Ascending aorta (tissue), 2 donors: ENCODE measurements around the gene SRRM4. TPM values are rescaled to one million over a fixed set of nuclear protein-coding genes. Genes with fewer than 3 reads are reported as not detected.

Experiments
- DNase-seq, 2 donors: peaks; one replicate each; pipeline ENCODE4 v3.0.0-alpha.2; 2019; ENCODE audit warnings: low spot score in 2 of 2
- H3K27ac ChIP-seq, 2 donors: fragments of 200-600 bp; sonication (generic); one replicate each; pipeline ENCODE4 v1.5.1; 2016 to 2017; ENCODE audit warnings: mild to moderate bottlenecking in 1 of 2
- H3K27me3 ChIP-seq: fragments of 200-600 bp; sonication (generic); one replicate; pipeline ENCODE4 v1.5.1; 2017
- H3K36me3 ChIP-seq, 2 donors: fragments of 200-600 bp; sonication (generic); one replicate each; pipeline ENCODE4 v1.5.1; 2016
- H3K4me1 ChIP-seq, 2 donors: fragments of 200-600 bp; sonication (generic); one replicate each; pipeline ENCODE4 v1.5.1; 2016 to 2017; ENCODE audit warnings: mild to moderate bottlenecking in 1 of 2
- H3K4me3 ChIP-seq, 2 donors: fragments of 200-600 bp; sonication (generic); one replicate each; pipeline ENCODE4 v1.5.1; 2016 to 2017; ENCODE audit warnings: mild to moderate bottlenecking in 1 of 2
- H3K9me3 ChIP-seq, 2 donors: fragments of 200-600 bp; sonication (generic); one replicate each; pipeline ENCODE4 v1.5.1; 2016
- intact Hi-C: fragments of 100-400 bp; cut with DNase I; formaldehyde crosslinking; loops from one replicate; pipeline ENCODE4 v1.15.1; 2023
- total RNA-seq: library from RNA; depleted of rRNA; stranded (reverse); fragments of >200 nt; gene quantifications from one replicate; pipeline ENCODE4 v1.1.0, GENCODE V29; 2016
- TF ChIP-seq, protein P1 (sequence below), 3 experiments: fragments of 200-600 bp in 2 of 3; fragments of 450-650 bp in 1 of 3; sonication (generic) in 2 of 3; IDR thresholded peaks; one replicate each; pipeline ENCODE4 v1.5.1; 2016 to 2019; ENCODE audit warnings: antibody characterized with exemption in 3 of 3, mild to moderate bottlenecking in 1 of 3, moderate library complexity in 1 of 3

Gene SRRM4
- total RNA-seq, 1 donor from 2014 or later, result not detected

DNA sequence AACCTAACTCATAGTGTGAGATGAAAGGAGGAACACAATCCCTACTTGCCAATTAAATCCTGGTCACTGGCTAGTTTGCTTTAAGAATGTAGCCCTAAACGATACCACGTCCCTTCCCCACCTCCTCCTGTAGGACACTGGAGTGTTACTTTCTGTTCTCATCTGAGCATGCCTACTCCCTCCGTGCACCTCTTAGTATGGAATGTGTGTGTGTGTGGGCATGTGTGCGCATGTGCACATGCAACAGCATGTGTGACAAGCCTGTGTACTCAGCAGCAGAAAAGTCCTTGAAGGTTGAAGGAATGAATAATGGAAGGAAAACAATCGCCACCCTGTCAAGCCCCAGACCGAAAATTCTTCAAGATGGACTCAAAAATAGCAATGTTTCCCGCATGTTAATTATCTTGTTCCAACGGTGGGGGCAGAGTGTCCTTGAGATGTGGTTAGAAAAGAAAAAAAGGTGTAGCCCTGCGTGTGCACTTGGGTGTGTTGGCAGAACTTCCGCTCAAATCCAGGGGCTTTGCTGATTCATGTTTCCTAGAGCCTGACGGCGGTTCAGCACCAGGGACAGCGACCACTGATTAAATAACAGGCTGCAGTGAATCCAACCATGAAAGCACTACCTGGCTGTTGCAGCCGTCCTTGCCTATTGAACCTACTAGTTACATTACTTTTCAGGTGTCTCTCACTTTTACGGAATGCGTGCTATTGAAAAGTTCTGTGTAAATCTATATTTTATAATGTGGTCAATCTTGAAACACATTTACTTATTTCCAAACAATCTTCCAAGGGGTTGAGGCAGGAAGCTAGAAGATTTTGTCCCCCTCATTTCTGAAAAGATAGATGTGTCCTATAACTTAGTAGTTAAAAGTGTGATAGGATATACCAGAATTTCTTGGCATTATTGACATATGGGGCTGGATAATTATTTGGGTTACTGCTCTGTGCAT lies 79.8 kb downstream of the SRRM4 start:
- Histone ChIP-seq H3K36me3 (no peaks in the 10 kb centered on the region), H3K4me3 (no peak overlapping the region), H3K9me3 (no peaks in the 10 kb centered on the region), H3K27me3 (no peaks in the 10 kb centered on the region), H3K4me1 (no peaks in the 10 kb centered on the region), H3K27ac (no peak overlapping the region)
- intact Hi-C loops, result no loop called here
- TF ChIP-seq, protein P1, sequence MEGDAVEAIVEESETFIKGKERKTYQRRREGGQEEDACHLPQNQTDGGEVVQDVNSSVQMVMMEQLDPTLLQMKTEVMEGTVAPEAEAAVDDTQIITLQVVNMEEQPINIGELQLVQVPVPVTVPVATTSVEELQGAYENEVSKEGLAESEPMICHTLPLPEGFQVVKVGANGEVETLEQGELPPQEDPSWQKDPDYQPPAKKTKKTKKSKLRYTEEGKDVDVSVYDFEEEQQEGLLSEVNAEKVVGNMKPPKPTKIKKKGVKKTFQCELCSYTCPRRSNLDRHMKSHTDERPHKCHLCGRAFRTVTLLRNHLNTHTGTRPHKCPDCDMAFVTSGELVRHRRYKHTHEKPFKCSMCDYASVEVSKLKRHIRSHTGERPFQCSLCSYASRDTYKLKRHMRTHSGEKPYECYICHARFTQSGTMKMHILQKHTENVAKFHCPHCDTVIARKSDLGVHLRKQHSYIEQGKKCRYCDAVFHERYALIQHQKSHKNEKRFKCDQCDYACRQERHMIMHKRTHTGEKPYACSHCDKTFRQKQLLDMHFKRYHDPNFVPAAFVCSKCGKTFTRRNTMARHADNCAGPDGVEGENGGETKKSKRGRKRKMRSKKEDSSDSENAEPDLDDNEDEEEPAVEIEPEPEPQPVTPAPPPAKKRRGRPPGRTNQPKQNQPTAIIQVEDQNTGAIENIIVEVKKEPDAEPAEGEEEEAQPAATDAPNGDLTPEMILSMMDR (IDR thresholded peaks at IDR 0.05), result no peak
- DNase-seq, result no peak

DNA sequence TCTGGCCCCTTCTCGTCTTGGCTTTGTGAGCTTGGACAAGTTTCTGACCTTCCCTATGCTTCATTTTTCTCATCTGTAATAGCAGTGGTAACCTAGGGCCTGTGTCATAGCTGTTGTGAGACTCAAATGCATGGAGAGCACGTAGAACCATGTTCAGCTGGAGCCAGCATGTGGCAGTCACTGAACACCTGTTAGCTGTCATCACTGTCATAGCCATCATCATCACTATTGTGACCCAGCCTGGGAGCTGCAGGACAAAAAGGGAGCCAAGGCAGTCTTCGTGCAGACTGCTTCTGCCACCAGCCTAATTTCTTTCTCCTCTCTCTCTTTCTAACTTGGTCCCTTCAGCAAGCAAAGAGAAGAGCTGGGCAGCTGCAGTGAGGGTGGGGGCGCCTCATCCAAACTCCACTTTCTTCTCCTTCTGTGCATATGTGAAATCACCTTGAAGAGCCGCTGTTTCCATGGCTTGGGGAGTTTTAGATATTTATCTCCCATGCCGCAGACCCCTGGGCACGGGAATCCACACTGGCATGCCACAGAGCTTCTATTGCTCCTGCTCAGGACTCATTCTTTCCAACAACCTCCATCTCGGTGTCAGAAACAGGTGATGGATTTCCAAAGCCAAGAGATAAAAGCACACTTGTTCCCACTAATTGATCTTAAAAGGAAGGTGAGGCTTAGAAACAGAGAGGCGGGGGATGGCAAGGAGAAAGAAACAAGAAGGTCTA lies 87.0 kb downstream of the SRRM4 start:
- Histone ChIP-seq H3K36me3 (no peaks in the 10 kb centered on the region), H3K4me3 (no peak overlapping the region), H3K9me3 (no peaks in the 10 kb centered on the region), H3K27ac (no peak overlapping the region), H3K27me3 (no peaks in the 10 kb centered on the region), H3K4me1 (no peaks in the 10 kb centered on the region)
- intact Hi-C loops, result no loop called here
- TF ChIP-seq, protein P1 (IDR thresholded peaks at IDR 0.05), result no peak
- no peak for DNase-seq

DNA sequence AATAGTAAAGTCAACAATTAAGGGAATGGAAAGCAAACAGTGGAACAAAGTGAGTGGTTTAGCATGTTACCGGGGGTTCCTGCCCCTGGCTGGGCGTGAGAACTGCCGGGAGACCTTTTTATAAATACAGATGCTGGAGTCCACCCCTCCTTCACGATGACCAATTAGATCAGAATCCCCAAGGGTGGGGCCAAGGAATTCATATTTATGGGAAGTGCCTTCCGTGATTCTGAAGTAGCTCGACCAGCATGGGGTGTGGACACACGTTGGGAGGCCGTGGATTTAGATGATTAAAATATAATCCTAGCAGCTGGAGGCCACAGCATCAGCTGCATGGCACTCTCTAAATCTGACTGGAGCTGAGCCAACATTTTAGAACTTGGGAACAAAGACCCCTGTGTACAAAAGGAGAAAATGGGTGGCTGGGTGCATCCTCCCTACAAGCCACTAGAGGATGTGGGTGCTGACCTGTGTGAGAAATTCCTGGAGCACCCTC lies 87.9 kb downstream of the SRRM4 start:
- no peaks in the 10 kb centered on the region for H3K27me3 ChIP-seq
- intact Hi-C loops, result no loop called here

DNA sequence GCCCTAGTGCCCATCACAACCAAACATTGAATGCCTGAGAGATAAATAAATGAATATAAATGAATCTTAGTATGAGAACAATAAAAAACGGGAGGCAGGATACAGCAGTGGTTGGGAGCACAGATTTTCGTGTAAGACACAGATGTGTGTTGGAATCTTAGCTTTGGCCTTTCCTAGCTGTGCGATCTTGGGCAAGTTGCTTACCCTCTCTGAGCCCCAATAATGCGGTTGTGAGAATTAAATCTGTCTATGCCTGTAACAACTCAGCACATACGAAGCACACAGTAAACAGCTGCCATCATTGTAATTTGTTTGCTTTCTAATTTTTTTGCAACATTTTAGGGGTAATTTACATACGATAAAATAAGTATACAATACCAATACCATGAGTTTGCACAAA lies 89.8 kb downstream of the SRRM4 start:
- Histone ChIP-seq H3K4me1 (no peaks in the 10 kb centered on the region), H3K27me3 (no peaks in the 10 kb centered on the region), H3K36me3 (no peaks in the 10 kb centered on the region), H3K9me3 (no peaks in the 10 kb centered on the region), H3K27ac (no peak overlapping the region), H3K4me3 (no peak overlapping the region)
- no peak for DNase-seq
- intact Hi-C loops, result no loop called here
- TF ChIP-seq, protein P1 (IDR thresholded peaks at IDR 0.05), result no peak

More for the DNA sequence above, 87.9 kb downstream of the SRRM4 start:
- no peak for DNase-seq
- Histone ChIP-seq H3K36me3 (no peaks in the 10 kb centered on the region), H3K27ac (no peak overlapping the region), H3K4me3 (no peak overlapping the region), H3K4me1 (no peaks in the 10 kb centered on the region), H3K9me3 (no peaks in the 10 kb centered on the region)
- TF ChIP-seq, protein P1 (IDR thresholded peaks at IDR 0.05), result no peak

DNA sequence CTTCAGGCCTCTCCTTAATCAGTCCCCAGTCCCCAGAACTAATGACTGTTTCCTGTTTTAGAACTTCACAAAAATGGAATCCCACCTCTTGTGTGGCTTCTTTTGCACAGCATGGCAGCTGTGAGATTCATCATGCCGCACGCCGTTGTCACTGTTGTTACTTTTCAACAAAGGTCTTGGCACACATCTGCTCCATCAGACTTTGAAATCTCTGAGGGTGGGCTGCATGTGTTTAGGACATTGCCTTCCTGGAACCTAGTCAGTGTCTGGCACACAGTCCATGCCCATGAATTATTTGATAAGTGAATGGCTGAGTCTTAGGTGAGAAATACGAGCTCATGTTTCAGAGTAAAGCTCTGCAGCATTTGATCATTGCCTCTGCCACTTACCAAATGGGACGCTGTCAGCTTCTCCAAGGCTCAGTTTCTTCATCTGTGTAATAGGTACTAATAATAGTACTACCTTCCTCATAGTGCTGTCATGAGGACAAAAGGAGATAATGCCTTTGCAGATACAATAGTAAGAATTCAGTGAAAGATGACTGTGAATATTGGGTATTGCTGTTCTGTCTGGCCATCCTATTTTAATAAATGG lies 90.4 kb downstream of the SRRM4 start:
- no peaks in the 10 kb centered on the region for H3K4me1 ChIP-seq
- H3K4me3 ChIP-seq, result no peak overlapping the region
- intact Hi-C loops, result no loop called here
- H3K36me3 ChIP-seq, result no peaks in the 10 kb centered on the region
- no peaks in the 10 kb centered on the region for H3K27me3 ChIP-seq
- TF ChIP-seq, protein P1 (IDR thresholded peaks at IDR 0.05), result no peak
- H3K27ac ChIP-seq, result no peak overlapping the region
- no peaks in the 10 kb centered on the region for H3K9me3 ChIP-seq
- DNase-seq, result no peak
